ENCODE measurements around the gene RIPOR3.

DNA sequence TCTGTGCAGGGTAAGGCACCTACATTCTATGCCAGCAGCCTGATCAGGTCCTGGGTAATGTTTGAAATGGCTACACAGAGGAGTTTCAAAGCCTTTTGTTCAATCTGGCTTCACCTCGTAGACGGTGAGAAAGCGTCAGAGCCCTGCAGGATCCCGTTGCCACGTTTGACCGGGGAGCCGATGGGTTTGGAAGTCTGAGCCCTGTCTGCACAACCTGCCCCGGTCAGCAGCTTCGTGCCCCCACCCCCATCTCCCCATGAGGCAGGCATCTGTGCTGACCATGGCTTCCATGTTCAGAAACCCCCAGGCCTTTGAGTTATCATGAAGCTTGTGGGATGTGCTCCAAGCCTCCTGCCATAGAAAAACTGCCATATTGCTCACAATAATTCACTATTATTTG is 117.2 kb downstream of the RIPOR3 start:
- TF ChIP-seq ZFX (IDR thresholded peaks at IDR 0.05; ENCODE audit: borderline replicate concordance) (no peak), CTCF (IDR thresholded peaks at IDR 0.05) (no peak)

Data from 22Rv1 (cell line).